Gastroesophageal sphincter (tissue), 4 donors: ENCODE results near the gene MYLK. TPM values are rescaled to one million over a fixed set of nuclear protein-coding genes. Genes with fewer than 3 reads are reported as not detected.

ENCODE experiments used
- ATAC-seq: fragments of 150-250 bp; one replicate; pipeline ENCODE4 v1.9.1; 2016; ENCODE audit warnings: mild to moderate bottlenecking, moderate library complexity
- H3K27ac ChIP-seq, 4 donors: fragments of 200-600 bp; sonication (generic) in 3 of 4; 1 replicate in 3 of 4; 2 replicates in 1 of 4; pipeline ENCODE4 v1.5.1; 2016 to 2019
- H3K27me3 ChIP-seq: fragments of 200-600 bp; sonication (generic); one replicate; pipeline ENCODE4 v1.5.1; 2019
- H3K36me3 ChIP-seq, 2 donors: fragments of 200-600 bp; sonication (generic); one replicate each; pipeline ENCODE4 v1.5.1; 2019; ENCODE audit warnings: control low read depth in 1 of 2
- H3K4me1 ChIP-seq, 3 donors: fragments of 200-600 bp; sonication (generic); 1 replicate in 2 of 3; 2 replicates in 1 of 3; pipeline ENCODE4 v1.5.1; 2016 to 2019; ENCODE audit warnings: control low read depth in 2 of 3
- H3K4me3 ChIP-seq, 2 donors: fragments of 200-600 bp; sonication (generic); one replicate each; pipeline ENCODE4 v1.5.1; 2019; ENCODE audit warnings: mild to moderate bottlenecking in 1 of 2, moderate library complexity in 1 of 2
- H3K9me3 ChIP-seq, 3 donors: fragments of 200-600 bp; sonication (generic); one replicate each; pipeline ENCODE4 v1.5.1; 2017 to 2019; ENCODE audit warnings: control low read depth in 2 of 3
- CTCF ChIP-seq, 4 experiments: fragments of 200-600 bp in 2 of 4; fragments of 450-650 bp in 2 of 4; sonication (generic) in 1 of 4; IDR thresholded peaks; one replicate each; pipeline ENCODE4 v1.5.1; 2017 to 2019; ENCODE audit warnings: antibody characterized with exemption in 4 of 4, mild to moderate bottlenecking in 2 of 4, moderate library complexity in 2 of 4
- EP300 ChIP-seq: sonication (generic); formaldehyde crosslinking; IDR thresholded peaks from one replicate; pipeline ENCODE4 v1.6.1; 2017; ENCODE audit warnings: antibody characterized with exemption, mild to moderate bottlenecking
- POLR2A ChIP-seq, 2 donors: fragments of 450-650 bp; IDR thresholded peaks; one replicate each; pipeline ENCODE4 v1.6.1; 2017; ENCODE audit warnings: antibody characterized with exemption in 2 of 2, mild to moderate bottlenecking in 2 of 2, moderate library complexity in 1 of 2
- POLR2AphosphoS5 ChIP-seq: sonication (generic); formaldehyde crosslinking; IDR thresholded peaks from one replicate; pipeline ENCODE4 v1.6.1; 2017; ENCODE audit warnings: antibody characterized with exemption
- WGBS, 2 donors: methylation state at CpG; one replicate each; pipeline ENCODE4 v1.1.5; 2018; ENCODE audit warnings: low coverage in 1 of 2; 5-methylcytosine and 5-hydroxymethylcytosine counted together
- total RNA-seq, 4 donors: library from RNA; depleted of rRNA; stranded (reverse); fragments of >200 nt; gene quantifications; one replicate each; pipeline ENCODE4 v1.1.0, GENCODE V29; 2016

The MYLK gene
- total RNA-seq, 4 donors from 2014 or later, result 1,558 to 2,522 (median 2,261) TPM

GRCh38 chr3:123749711-123750110 lies 134.4 kb downstream of the MYLK start:
- ATAC-seq, result peak; percentile 80
- TF ChIP-seq POLR2AphosphoS5 (peak; percentile 36), CTCF (IDR thresholded peaks at IDR 0.05) (no peak), POLR2A (IDR thresholded peaks at IDR 0.05) (no peak)
- no peaks in the 10 kb centered on the region for H3K9me3 ChIP-seq
- H3K4me1 ChIP-seq, result peaks cover 0 to 42% (median 0%) of the 10 kb centered on the region in 3 donors
- no peaks in the 10 kb centered on the region for H3K27me3 ChIP-seq
- no peak overlapping the region for H3K4me3 ChIP-seq
- H3K27ac ChIP-seq, result peak overlapping the region; percentile 12 to 72 (median 64)
- no peaks in the 10 kb centered on the region for H3K36me3 ChIP-seq

GRCh38 chr3:123745184-123745855 lies 138.8 kb downstream of the MYLK start:
- peaks cover 0 to 43% (median 5%) of the 10 kb centered on the region in 3 donors for H3K4me1 ChIP-seq
- TF ChIP-seq CTCF (IDR thresholded peaks at IDR 0.05), result peak in 1 of 4 experiments; percentile 10
- TF ChIP-seq POLR2A (IDR thresholded peaks at IDR 0.05), result no peak
- no peak for ATAC-seq
- no peaks in the 10 kb centered on the region for H3K9me3 ChIP-seq
- no peak overlapping the region for H3K4me3 ChIP-seq
- H3K27me3 ChIP-seq, result no peaks in the 10 kb centered on the region
- H3K27ac ChIP-seq, result no peak overlapping the region
- H3K36me3 ChIP-seq, result no peaks in the 10 kb centered on the region
- 80 to 86% methylated on average over 1 of the region's 1 CpG for WGBS, 2 donors

GRCh38 chr3:123744064-123744463 lies 140.1 kb downstream of the MYLK start:
- 78 to 96% methylated on average over 6 of the region's 6 CpGs for WGBS, 2 donors
- Histone ChIP-seq H3K36me3 (no peaks in the 10 kb centered on the region), H3K27ac (no peak overlapping the region), H3K9me3 (no peaks in the 10 kb centered on the region), H3K4me1 (peaks cover 0 to 36% (median 5%) of the 10 kb centered on the region in 3 donors), H3K27me3 (no peaks in the 10 kb centered on the region), H3K4me3 (no peak overlapping the region)
- no peak for ATAC-seq
- TF ChIP-seq POLR2AphosphoS5 (no peak), CTCF (IDR thresholded peaks at IDR 0.05) (no peak), EP300 (no peak), POLR2A (IDR thresholded peaks at IDR 0.05) (no peak)

GRCh38 chr3:123743121-123743520 lies 141.0 kb downstream of the MYLK start:
- Histone ChIP-seq H3K27ac (peak overlapping the region in 1 of 4 donors; percentile 24), H3K27me3 (no peaks in the 10 kb centered on the region), H3K36me3 (no peaks in the 10 kb centered on the region), H3K9me3 (no peaks in the 10 kb centered on the region), H3K4me1 (peaks cover 0 to 36% (median 5%) of the 10 kb centered on the region in 3 donors), H3K4me3 (no peak overlapping the region)
- TF ChIP-seq POLR2AphosphoS5, result no peak
- no peak for TF ChIP-seq POLR2A (IDR thresholded peaks at IDR 0.05)
- no peak for TF ChIP-seq EP300
- no peak for TF ChIP-seq CTCF (IDR thresholded peaks at IDR 0.05)
- no peak for ATAC-seq

GRCh38 chr3:123741041-123741511 lies 143.1 kb downstream of the MYLK start:
- H3K27ac ChIP-seq, result peak overlapping the region in 3 of 4 donors; percentile 32 to 42 (median 35)
- no peaks in the 10 kb centered on the region for H3K27me3 ChIP-seq

More at GRCh38 chr3:123741041-123741511, 143.1 kb downstream of the MYLK start:
- Histone ChIP-seq H3K36me3 (peaks cover 0 to 11% of the 10 kb centered on the region in 2 donors), H3K4me1 (peaks cover 0 to 26% (median 5%) of the 10 kb centered on the region in 3 donors), H3K9me3 (no peaks in the 10 kb centered on the region), H3K4me3 (no peak overlapping the region)
- no peak for ATAC-seq
- 48 to 60% methylated on average over 2 of the region's 3 CpGs for WGBS, 2 donors
- TF ChIP-seq CTCF (IDR thresholded peaks at IDR 0.05) (no peak), EP300 (no peak), POLR2A (IDR thresholded peaks at IDR 0.05) (no peak), POLR2AphosphoS5 (no peak)
